ENCODE measurements around the gene UGT1A1.

The UGT1A1 gene

GRCh38 chr2:233818639-233819621, 58.9 kb downstream of the UGT1A1 start:
- no peak for DNase-seq

GRCh38 chr2:233819884-233820773, 60.1 kb downstream of the UGT1A1 start:
- no peak for DNase-seq

GRCh38 chr2:233820774-233821105, 60.7 kb downstream of the UGT1A1 start:
- no peak for DNase-seq

- no peak for DNase-seq
Observed at GRCh38 chr2:233821196-233821595, 61.1 kb downstream of the UGT1A1 start.

- DNase-seq: no peak
Observed at GRCh38 chr2:233821709-233822100, 61.6 kb downstream of the UGT1A1 start.

GRCh38 chr2:233822101-233822771, 62.2 kb downstream of the UGT1A1 start:
- DNase-seq: no peak

Data from GDM1 (cell line).